Sigmoid colon (tissue), 7 donors: Measurements from ENCODE around the gene ENO2. TPM values are rescaled to one million over a fixed set of nuclear protein-coding genes. Genes with fewer than 3 reads are reported as not detected.
A peak's percentile ranks its signal among the peaks of the same experiment; 100 is the strongest.

Experiments used
- DNase-seq: peaks from one replicate; pipeline ENCODE4 v3.0.0-alpha.2; 2019
- H3K27ac ChIP-seq, 4 donors: fragments of 200-600 bp; sonication (generic); one replicate each; pipeline ENCODE4 v1.5.1; 2016 to 2019; ENCODE audit warnings: mild to moderate bottlenecking in 1 of 4
- H3K27me3 ChIP-seq, 3 donors: fragments of 200-600 bp; sonication (generic); one replicate each; pipeline ENCODE4 v1.5.1; 2019; ENCODE audit warnings: mild to moderate bottlenecking in 1 of 3
- H3K36me3 ChIP-seq, 4 donors: fragments of 200-600 bp; sonication (generic); one replicate each; pipeline ENCODE4 v1.5.1; 2016 to 2019
- H3K4me1 ChIP-seq, 4 donors: fragments of 200-600 bp; sonication (generic); one replicate each; pipeline ENCODE4 v1.5.1; 2017 to 2019
- H3K4me3 ChIP-seq, 4 donors: fragments of 200-600 bp; sonication (generic); one replicate each; pipeline ENCODE4 v1.5.1; 2017 to 2019; ENCODE audit warnings: mild to moderate bottlenecking in 2 of 4, moderate library complexity in 1 of 4
- H3K9me3 ChIP-seq, 4 donors: fragments of 200-600 bp in 3 of 4; sonication (generic) in 3 of 4; one replicate each; pipeline versions ENCODE4 v1.5.1 to v1.6.1; 2013 to 2019
- EP300 ChIP-seq, 4 donors: sonication (generic); formaldehyde crosslinking; IDR thresholded peaks; one replicate each; pipeline ENCODE4 v1.6.1; 2017; ENCODE audit warnings: antibody characterized with exemption in 4 of 4
- POLR2A ChIP-seq, 2 donors: fragments of 450-650 bp; IDR thresholded peaks; one replicate each; pipeline ENCODE4 v1.6.1; 2016; ENCODE audit warnings: antibody characterized with exemption in 2 of 2, mild to moderate bottlenecking in 2 of 2, moderate library complexity in 2 of 2
- POLR2AphosphoS5 ChIP-seq, 4 donors: sonication (generic); formaldehyde crosslinking; IDR thresholded peaks; one replicate each; pipeline ENCODE4 v1.6.1; 2017; ENCODE audit warnings: antibody characterized with exemption in 4 of 4
- WGBS, 2 donors: extraction: QIAGEN DNeasy Blood & Tissue Kit; methylation state at CpG; one replicate each; pipeline ENCODE4 v1.1.7; 2013; 5-methylcytosine and 5-hydroxymethylcytosine counted together
- intact Hi-C: fragments of 100-400 bp; cut with DNase I; formaldehyde crosslinking; loops from one replicate; pipeline ENCODE4 v1.15.1; 2023
- polyA plus RNA-seq, 3 donors: library from polyadenylated mRNA; stranded (reverse); fragments of 200-250 nt; gene quantifications; one replicate each; pipeline ENCODE4 v1.2.3, GENCODE V29; 2013
- total RNA-seq, 4 donors: library from RNA; depleted of rRNA; stranded (reverse); fragments of >200 nt; gene quantifications; one replicate each; pipeline ENCODE4 v1.1.0, GENCODE V29; 2016
- TF ChIP-seq, protein P1 (sequence below), 4 experiments: fragments of 450-650 bp in 3 of 4; fragments of 200-600 bp in 1 of 4; IDR thresholded peaks; one replicate each; pipeline ENCODE4 v1.5.1; 2016 to 2019; ENCODE audit warnings: antibody characterized with exemption in 4 of 4, mild to moderate bottlenecking in 3 of 4, moderate library complexity in 2 of 4
- donor health status: healthy with polysubstance abuse.
- donor health status: Bipolar disorder and iron deficiency.
- donor health status: healthy.

ENO2 gene
- total and polyA plus RNA-seq, 7 donors, result 1.8 to 37.5 (median 26.3) TPM

DNA sequence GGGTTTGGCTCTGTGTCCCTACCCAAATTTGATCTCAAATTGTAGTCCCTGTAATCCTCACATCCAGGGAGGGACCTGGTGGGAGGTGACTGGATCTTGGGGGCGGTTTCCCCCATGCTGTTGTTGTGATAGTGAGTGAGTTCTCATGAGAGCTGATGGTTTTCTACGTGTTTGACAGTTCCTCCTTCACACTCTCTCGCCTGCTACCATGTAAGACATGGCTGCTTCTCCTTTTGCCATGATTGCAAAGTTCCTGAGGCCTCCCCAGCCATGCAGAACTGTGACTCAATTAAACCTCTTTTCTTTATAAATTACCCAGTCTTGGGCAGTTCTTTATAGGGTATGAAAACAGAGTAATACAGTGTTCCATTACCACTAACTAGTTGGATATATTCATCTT lies 20.1 kb upstream of the ENO2 start:
- intact Hi-C loops, result no loop called here
- Histone ChIP-seq H3K36me3 (no peaks in the 10 kb centered on the region), H3K27me3 (no peaks in the 10 kb centered on the region), H3K9me3 (no peaks in the 10 kb centered on the region), H3K4me3 (no peak overlapping the region), H3K27ac (no peak overlapping the region), H3K4me1 (peaks cover 0 to 13% (median 6%) of the 10 kb centered on the region in 4 donors)
- TF ChIP-seq POLR2AphosphoS5 (IDR thresholded peaks at IDR 0.05) (no peak), EP300 (IDR thresholded peaks at IDR 0.05) (no peak), POLR2A (IDR thresholded peaks at IDR 0.05) (no peak)
- TF ChIP-seq, protein P1, sequence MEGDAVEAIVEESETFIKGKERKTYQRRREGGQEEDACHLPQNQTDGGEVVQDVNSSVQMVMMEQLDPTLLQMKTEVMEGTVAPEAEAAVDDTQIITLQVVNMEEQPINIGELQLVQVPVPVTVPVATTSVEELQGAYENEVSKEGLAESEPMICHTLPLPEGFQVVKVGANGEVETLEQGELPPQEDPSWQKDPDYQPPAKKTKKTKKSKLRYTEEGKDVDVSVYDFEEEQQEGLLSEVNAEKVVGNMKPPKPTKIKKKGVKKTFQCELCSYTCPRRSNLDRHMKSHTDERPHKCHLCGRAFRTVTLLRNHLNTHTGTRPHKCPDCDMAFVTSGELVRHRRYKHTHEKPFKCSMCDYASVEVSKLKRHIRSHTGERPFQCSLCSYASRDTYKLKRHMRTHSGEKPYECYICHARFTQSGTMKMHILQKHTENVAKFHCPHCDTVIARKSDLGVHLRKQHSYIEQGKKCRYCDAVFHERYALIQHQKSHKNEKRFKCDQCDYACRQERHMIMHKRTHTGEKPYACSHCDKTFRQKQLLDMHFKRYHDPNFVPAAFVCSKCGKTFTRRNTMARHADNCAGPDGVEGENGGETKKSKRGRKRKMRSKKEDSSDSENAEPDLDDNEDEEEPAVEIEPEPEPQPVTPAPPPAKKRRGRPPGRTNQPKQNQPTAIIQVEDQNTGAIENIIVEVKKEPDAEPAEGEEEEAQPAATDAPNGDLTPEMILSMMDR (IDR thresholded peaks at IDR 0.05), result no peak
- no peak for DNase-seq
- 83 to 88% methylated on average over 3 of the region's 3 CpGs for WGBS, 2 donors

GRCh38 chr12:6896846-6897435 lies 17.4 kb upstream of the ENO2 start:
- intact Hi-C loops, result no loop called here
- 86 to 92% methylated on average over 6 of the region's 6 CpGs for WGBS, 2 donors
- Histone ChIP-seq H3K9me3 (no peaks in the 10 kb centered on the region), H3K4me1 (peaks cover 0 to 2% (median 0%) of the 10 kb centered on the region in 4 donors), H3K27ac (no peak overlapping the region), H3K36me3 (no peaks in the 10 kb centered on the region), H3K4me3 (no peak overlapping the region), H3K27me3 (no peaks in the 10 kb centered on the region)
- TF ChIP-seq EP300 (IDR thresholded peaks at IDR 0.05) (no peak), POLR2AphosphoS5 (IDR thresholded peaks at IDR 0.05) (no peak), POLR2A (IDR thresholded peaks at IDR 0.05) (no peak)
- TF ChIP-seq, protein P1 (IDR thresholded peaks at IDR 0.05), result no peak
- DNase-seq, result no peak

GRCh38 chr12:6899427-6899826 lies 15.0 kb upstream of the ENO2 start:
- no peaks in the 10 kb centered on the region for H3K9me3 ChIP-seq
- H3K36me3 ChIP-seq, result no peaks in the 10 kb centered on the region
- H3K4me1 ChIP-seq, result peaks cover 0 to 5% (median 4%) of the 10 kb centered on the region in 4 donors
- DNase-seq, result no peak
- H3K4me3 ChIP-seq, result no peak overlapping the region
- TF ChIP-seq POLR2AphosphoS5 (IDR thresholded peaks at IDR 0.05) (no peak), POLR2A (IDR thresholded peaks at IDR 0.05) (no peak), EP300 (IDR thresholded peaks at IDR 0.05) (no peak)
- TF ChIP-seq, protein P1 (IDR thresholded peaks at IDR 0.05), result no peak
- H3K27me3 ChIP-seq, result no peaks in the 10 kb centered on the region
- 43 to 75% methylated on average over 5 of the region's 5 CpGs for WGBS, 2 donors
- no peak overlapping the region for H3K27ac ChIP-seq
- intact Hi-C loops, result no loop called here

DNA sequence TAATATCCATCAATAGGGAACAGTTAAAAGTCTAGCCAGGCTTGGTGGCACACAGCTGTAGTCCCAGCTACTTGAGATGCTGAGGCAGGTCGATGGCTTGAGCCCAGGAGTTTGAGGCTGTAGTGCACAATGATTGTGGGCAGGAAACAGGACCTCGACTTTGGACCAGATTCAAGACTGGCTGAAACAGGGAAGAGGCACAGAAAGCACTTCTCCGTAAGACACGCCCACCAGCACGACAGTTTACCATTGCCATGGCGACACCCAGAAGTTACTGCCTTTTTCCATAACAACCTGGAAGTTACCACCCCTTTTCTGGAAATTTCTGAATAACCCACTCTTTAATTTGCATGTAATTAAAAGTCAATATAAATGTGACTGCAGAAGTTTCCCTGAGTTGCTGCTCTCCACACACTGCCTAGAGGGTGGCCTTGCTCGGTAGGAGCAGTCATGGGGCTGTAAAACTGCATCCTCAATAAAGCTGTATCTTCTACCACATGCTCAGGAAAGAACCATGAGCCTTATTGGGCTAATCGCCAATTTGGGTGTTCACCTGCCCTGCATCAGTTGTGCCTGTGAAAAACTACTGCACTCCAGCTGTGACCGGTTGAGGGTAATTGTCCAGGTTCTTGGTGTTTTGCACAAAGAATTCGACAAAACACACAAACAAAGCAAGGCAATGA lies 14.4 kb upstream of the ENO2 start:
- H3K27me3 ChIP-seq, result no peaks in the 10 kb centered on the region
- peak; percentile 81 for DNase-seq
- intact Hi-C loops, result no loop called here
- no peaks in the 10 kb centered on the region for H3K36me3 ChIP-seq
- no peak for TF ChIP-seq EP300 (IDR thresholded peaks at IDR 0.05)
- peak in 1 of 4 donors; percentile 9 for TF ChIP-seq POLR2AphosphoS5 (IDR thresholded peaks at IDR 0.05)
- TF ChIP-seq POLR2A (IDR thresholded peaks at IDR 0.05), result peak in 1 of 2 donors; percentile 11
- no peak overlapping the region for H3K4me3 ChIP-seq
- H3K27ac ChIP-seq, result no peak overlapping the region
- no peaks in the 10 kb centered on the region for H3K9me3 ChIP-seq
- H3K4me1 ChIP-seq, result peaks cover 0 to 8% (median 5%) of the 10 kb centered on the region in 4 donors
- WGBS, 2 donors, result 9 to 37% methylated on average over 10 of the region's 10 CpGs

DNA sequence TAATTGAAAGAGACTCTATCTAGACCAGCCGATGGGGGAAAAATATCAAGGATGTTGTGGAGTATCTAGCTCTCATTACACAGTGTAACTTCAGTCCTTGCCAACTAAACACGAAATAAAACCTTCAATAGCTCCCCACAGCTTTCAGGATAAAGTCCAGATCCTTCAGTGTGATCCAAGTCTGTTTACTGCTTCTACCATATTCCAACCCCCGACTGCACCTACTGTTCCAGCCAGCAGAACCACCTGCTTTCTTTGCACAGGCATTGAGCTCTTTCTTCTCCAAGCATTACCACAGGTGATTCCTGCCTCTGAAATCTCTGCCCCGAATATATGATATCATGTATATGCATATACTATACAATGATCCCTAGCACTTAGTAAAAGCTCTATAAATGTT lies 11.9 kb upstream of the ENO2 start:
- H3K4me3 ChIP-seq, result no peak overlapping the region
- DNase-seq, result peak; percentile 0
- no peaks in the 10 kb centered on the region for H3K27me3 ChIP-seq
- peaks cover 0 to 14% (median 11%) of the 10 kb centered on the region in 4 donors for H3K4me1 ChIP-seq
- H3K36me3 ChIP-seq, result peaks cover 0 to 15% (median 0%) of the 10 kb centered on the region in 4 donors
- intact Hi-C loops, result no loop called here
- TF ChIP-seq, protein P1 (IDR thresholded peaks at IDR 0.05), result no peak
- TF ChIP-seq EP300 (IDR thresholded peaks at IDR 0.05) (no peak), POLR2AphosphoS5 (IDR thresholded peaks at IDR 0.05) (no peak), POLR2A (IDR thresholded peaks at IDR 0.05) (no peak)
- WGBS, 2 donors, result 23 to 65% methylated on average over 4 of the region's 4 CpGs
- H3K27ac ChIP-seq, result no peak overlapping the region
- H3K9me3 ChIP-seq, result no peaks in the 10 kb centered on the region
